Neural cell (in vitro differentiated cells): ENCODE measurements around the gene MRPL36.

ENCODE experiments used
- EP300 ChIP-seq: fragments of 450-650 bp; conservative IDR thresholded peaks from 2 replicates; pipeline ENCODE4 v1.6.1; 2014; ENCODE audit warnings: antibody characterized with exemption, mild to moderate bottlenecking, moderate library complexity; ENCODE audit not compliant: poor library complexity, severe bottlenecking
- EZH2 ChIP-seq: fragments of 200-600, 300-800 bp; shearing (Covaris generic), sonication (generic); IDR thresholded peaks from 2 replicates; pipeline ENCODE4 v1.6.1; 2014; ENCODE audit warnings: antibody characterized with exemption, low read length, borderline replicate concordance, mild to moderate bottlenecking; ENCODE audit not compliant: insufficient read depth, poor library complexity, severe bottlenecking
- MXI1 ChIP-seq: fragments of 450-650 bp; conservative IDR thresholded peaks from 2 replicates; pipeline ENCODE4 v1.6.1; 2014; ENCODE audit warnings: antibody characterized with exemption, mild to moderate bottlenecking; ENCODE audit not compliant: poor library complexity, severe bottlenecking
- POLR2AphosphoS5 ChIP-seq: IDR thresholded peaks from 2 replicates; pipeline ENCODE4 v1.6.1; 2012
- RAD21 ChIP-seq: fragments of 450-650 bp; conservative IDR thresholded peaks from 2 replicates; pipeline ENCODE4 v1.6.1; 2014; ENCODE audit warnings: antibody characterized with exemption, mild to moderate bottlenecking, moderate library complexity
- SMC3 ChIP-seq: fragments of 450-650 bp; conservative IDR thresholded peaks from 2 replicates; pipeline ENCODE4 v1.6.1; 2014; ENCODE audit warnings: antibody characterized with exemption, mild to moderate bottlenecking, moderate library complexity; ENCODE audit not compliant: poor library complexity
- TAF1 ChIP-seq: IDR thresholded peaks from 2 replicates; pipeline ENCODE4 v1.6.1; 2012; ENCODE audit warnings: low read depth
- TF ChIP-seq, protein P1 (sequence below): fragments of 450-650 bp; IDR thresholded peaks from 2 replicates; pipeline ENCODE4 v1.5.1; 2014; ENCODE audit warnings: antibody characterized with exemption, mild to moderate bottlenecking, moderate library complexity; ENCODE audit not compliant: poor library complexity, severe bottlenecking
- TF ChIP-seq, protein P2 (sequence below): IDR thresholded peaks from 2 replicates; pipeline ENCODE4 v1.6.1; 2012; ENCODE audit warnings: borderline replicate concordance

DNA sequence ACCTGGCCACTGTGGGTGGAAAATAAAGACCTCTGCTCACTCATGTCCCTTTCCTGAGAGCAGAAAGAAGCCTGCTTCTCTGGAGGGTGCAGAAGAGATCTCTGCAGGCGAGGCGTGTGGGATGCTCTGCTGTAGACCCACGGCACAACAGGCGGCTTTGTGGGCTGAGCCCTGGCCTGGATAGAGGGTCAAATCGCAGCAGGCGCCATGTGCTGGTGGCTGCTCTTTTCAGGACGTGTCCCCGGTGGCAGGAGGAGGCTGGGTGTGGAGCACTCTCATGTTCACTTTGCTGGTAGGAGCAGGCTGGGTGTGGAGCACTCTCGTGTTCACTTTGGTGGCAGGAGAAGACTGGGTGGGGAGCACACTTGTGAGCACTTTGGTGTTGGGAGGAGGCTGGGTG is 48.0 kb upstream of the MRPL36 start:
- TF ChIP-seq POLR2AphosphoS5, result no peak
- TF ChIP-seq, protein P1, sequence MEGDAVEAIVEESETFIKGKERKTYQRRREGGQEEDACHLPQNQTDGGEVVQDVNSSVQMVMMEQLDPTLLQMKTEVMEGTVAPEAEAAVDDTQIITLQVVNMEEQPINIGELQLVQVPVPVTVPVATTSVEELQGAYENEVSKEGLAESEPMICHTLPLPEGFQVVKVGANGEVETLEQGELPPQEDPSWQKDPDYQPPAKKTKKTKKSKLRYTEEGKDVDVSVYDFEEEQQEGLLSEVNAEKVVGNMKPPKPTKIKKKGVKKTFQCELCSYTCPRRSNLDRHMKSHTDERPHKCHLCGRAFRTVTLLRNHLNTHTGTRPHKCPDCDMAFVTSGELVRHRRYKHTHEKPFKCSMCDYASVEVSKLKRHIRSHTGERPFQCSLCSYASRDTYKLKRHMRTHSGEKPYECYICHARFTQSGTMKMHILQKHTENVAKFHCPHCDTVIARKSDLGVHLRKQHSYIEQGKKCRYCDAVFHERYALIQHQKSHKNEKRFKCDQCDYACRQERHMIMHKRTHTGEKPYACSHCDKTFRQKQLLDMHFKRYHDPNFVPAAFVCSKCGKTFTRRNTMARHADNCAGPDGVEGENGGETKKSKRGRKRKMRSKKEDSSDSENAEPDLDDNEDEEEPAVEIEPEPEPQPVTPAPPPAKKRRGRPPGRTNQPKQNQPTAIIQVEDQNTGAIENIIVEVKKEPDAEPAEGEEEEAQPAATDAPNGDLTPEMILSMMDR, result no peak
- no peak for TF ChIP-seq TAF1
- no peak for TF ChIP-seq EZH2
- no peak for TF ChIP-seq EP300
- TF ChIP-seq, protein P2, sequence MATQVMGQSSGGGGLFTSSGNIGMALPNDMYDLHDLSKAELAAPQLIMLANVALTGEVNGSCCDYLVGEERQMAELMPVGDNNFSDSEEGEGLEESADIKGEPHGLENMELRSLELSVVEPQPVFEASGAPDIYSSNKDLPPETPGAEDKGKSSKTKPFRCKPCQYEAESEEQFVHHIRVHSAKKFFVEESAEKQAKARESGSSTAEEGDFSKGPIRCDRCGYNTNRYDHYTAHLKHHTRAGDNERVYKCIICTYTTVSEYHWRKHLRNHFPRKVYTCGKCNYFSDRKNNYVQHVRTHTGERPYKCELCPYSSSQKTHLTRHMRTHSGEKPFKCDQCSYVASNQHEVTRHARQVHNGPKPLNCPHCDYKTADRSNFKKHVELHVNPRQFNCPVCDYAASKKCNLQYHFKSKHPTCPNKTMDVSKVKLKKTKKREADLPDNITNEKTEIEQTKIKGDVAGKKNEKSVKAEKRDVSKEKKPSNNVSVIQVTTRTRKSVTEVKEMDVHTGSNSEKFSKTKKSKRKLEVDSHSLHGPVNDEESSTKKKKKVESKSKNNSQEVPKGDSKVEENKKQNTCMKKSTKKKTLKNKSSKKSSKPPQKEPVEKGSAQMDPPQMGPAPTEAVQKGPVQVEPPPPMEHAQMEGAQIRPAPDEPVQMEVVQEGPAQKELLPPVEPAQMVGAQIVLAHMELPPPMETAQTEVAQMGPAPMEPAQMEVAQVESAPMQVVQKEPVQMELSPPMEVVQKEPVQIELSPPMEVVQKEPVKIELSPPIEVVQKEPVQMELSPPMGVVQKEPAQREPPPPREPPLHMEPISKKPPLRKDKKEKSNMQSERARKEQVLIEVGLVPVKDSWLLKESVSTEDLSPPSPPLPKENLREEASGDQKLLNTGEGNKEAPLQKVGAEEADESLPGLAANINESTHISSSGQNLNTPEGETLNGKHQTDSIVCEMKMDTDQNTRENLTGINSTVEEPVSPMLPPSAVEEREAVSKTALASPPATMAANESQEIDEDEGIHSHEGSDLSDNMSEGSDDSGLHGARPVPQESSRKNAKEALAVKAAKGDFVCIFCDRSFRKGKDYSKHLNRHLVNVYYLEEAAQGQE, result no peak
- TF ChIP-seq RAD21, result no peak
- TF ChIP-seq MXI1, result no peak
- TF ChIP-seq SMC3, result no peak
